H1 (cell line): ENCODE results near the gene TSKU. TPM values are rescaled to one million over a fixed set of nuclear protein-coding genes. Genes with fewer than 3 reads are reported as not detected.

Source experiments
- CTCF ChIA-PET: fragments of 300-600 bp; sonication (Branson Sonifier 250); formaldehyde crosslinking; loops from one replicate; lab custom pipeline; 2021; ENCODE audit not compliant: partially characterized antibody; lab: Charles Lee
- POLR2A ChIA-PET: fragments of 300-600 bp; sonication (Branson Sonifier 250); formaldehyde crosslinking; loops from one replicate; lab custom pipeline; 2021; ENCODE audit warnings: inconsistent platforms; ENCODE audit not compliant: partially characterized antibody; lab: Charles Lee
- DNase-seq, 2 experiments: peaks; one replicate each; pipeline versions ENCODE4 v3.0.0 to v3.0.0-alpha.2; 2010 to 2022; ENCODE audit warnings: low spot score in 2 of 2, low read depth in 1 of 2, mixed read lengths in 1 of 2
- FAIRE-seq: peaks from 2 replicates; lab custom pipeline; 2011; peaks lifted over from hg19 to GRCh38; lab: Jason Lieb, UNC
- H2AFZ ChIP-seq: 2 replicates; pipeline ENCODE4 v1.8.1; 2012; ENCODE audit warnings: low read length, inconsistent platforms
- H2AK5ac ChIP-seq: 2 replicates; pipeline ENCODE4 v1.6.1; 2013; ENCODE audit warnings: low read depth, low read length
- H2BK120ac ChIP-seq: replicated peaks from 2 replicates; pipeline ENCODE3; 2013; ENCODE audit warnings: low read depth, low read length, inconsistent platforms
- H2BK12ac ChIP-seq: 2 replicates; pipeline ENCODE4 v1.6.1; 2013; ENCODE audit warnings: low read depth, low read length
- H2BK15ac ChIP-seq: 2 replicates; pipeline ENCODE4 v1.6.1; 2013; ENCODE audit warnings: low read length
- H2BK20ac ChIP-seq: 2 replicates; pipeline ENCODE4 v1.6.1; 2013; ENCODE audit warnings: low read length
- H2BK5ac ChIP-seq: 2 replicates; pipeline ENCODE4 v1.6.1; 2013; ENCODE audit warnings: low read depth, low read length
- H3K14ac ChIP-seq: 2 replicates; pipeline ENCODE4 v1.6.1; 2013; ENCODE audit warnings: inconsistent platforms; ENCODE audit not compliant: insufficient read length
- H3K18ac ChIP-seq: 2 replicates; pipeline ENCODE4 v1.6.1; 2013; ENCODE audit warnings: low read length; ENCODE audit errors: extremely low read depth
- H3K23ac ChIP-seq: 2 replicates; pipeline ENCODE4 v1.6.1; 2013; ENCODE audit warnings: inconsistent platforms; ENCODE audit not compliant: insufficient read length
- H3K23me2 ChIP-seq: 2 replicates; pipeline ENCODE4 v1.6.1; 2013; ENCODE audit warnings: low read depth, low read length
- H3K27ac ChIP-seq: 2 replicates; pipeline ENCODE4 v1.6.1; 2011; ENCODE audit warnings: low read depth, low read length, inconsistent platforms
- H3K27me3 ChIP-seq, 4 experiments: replicated peaks in 1 of 4; 1 replicate in 1 of 4; 2 replicates in 3 of 4; pipeline versions ENCODE4 v1.6.1 to v1.8.1; 2011 to 2013; ENCODE audit warnings: low read length in 3 of 4, mild to moderate bottlenecking in 3 of 4, inconsistent platforms in 2 of 4, mixed read lengths in 2 of 4, moderate library complexity in 1 of 4; ENCODE audit not compliant: control insufficient read depth in 3 of 4, insufficient read depth in 3 of 4; ENCODE audit errors: extremely low read depth in 1 of 4
- H3K36me3 ChIP-seq, 4 experiments: 2 replicates each; pipeline versions ENCODE4 v1.6.1 to v1.8.1; 2011 to 2013; ENCODE audit warnings: mild to moderate bottlenecking in 4 of 4, low read length in 3 of 4, moderate library complexity in 2 of 4, control low read depth in 1 of 4, inconsistent platforms in 1 of 4; ENCODE audit not compliant: insufficient read depth in 4 of 4, control insufficient read depth in 2 of 4
- H3K4ac ChIP-seq: replicated peaks from 2 replicates; pipeline ENCODE3; 2013; ENCODE audit warnings: low read length, low read depth, mixed read lengths, inconsistent platforms; ENCODE audit not compliant: insufficient read length
- H3K4me1 ChIP-seq, 4 experiments: replicated peaks in 1 of 4; 1 replicate in 1 of 4; 2 replicates in 3 of 4; pipeline versions ENCODE4 v1.6.1 to v1.8.1; 2011 to 2013; ENCODE audit warnings: low read length in 3 of 4, inconsistent platforms in 2 of 4, mixed read lengths in 1 of 4; ENCODE audit not compliant: insufficient read depth in 4 of 4, control insufficient read depth in 3 of 4
- H3K4me2 ChIP-seq, 2 experiments: 2 replicates each; pipeline versions ENCODE4 v1.6.1 to v1.8.1; 2011 to 2013; ENCODE audit warnings: low read depth in 2 of 2, low read length in 2 of 2, control low read depth in 1 of 2, inconsistent platforms in 1 of 2, mild to moderate bottlenecking in 1 of 2; ENCODE audit not compliant: insufficient read depth in 1 of 2
- H3K4me3 ChIP-seq, 4 experiments: fragments of 200-600, 300-600 bp in 1 of 4; sonication (generic), shearing (Covaris generic), sonication (Bioruptor Twin) in 1 of 4; 2 replicates each; pipeline versions ENCODE4 v1.5.1 to v1.8.1; 2011 to 2016; ENCODE audit warnings: low read length in 4 of 4, low read depth in 3 of 4, control low read depth in 2 of 4, inconsistent platforms in 2 of 4, mild to moderate bottlenecking in 2 of 4, mixed read lengths in 1 of 4, moderate library complexity in 1 of 4; ENCODE audit not compliant: insufficient read depth in 2 of 4; ENCODE audit errors: extremely low read depth in 1 of 4
- H3K56ac ChIP-seq: replicated peaks from 2 replicates; pipeline ENCODE3; 2013; ENCODE audit warnings: low read depth, mild to moderate bottlenecking, mixed read lengths, low read length, inconsistent platforms; ENCODE audit not compliant: insufficient read length
- H3K79me1 ChIP-seq: 2 replicates; pipeline ENCODE4 v1.6.1; 2013; ENCODE audit warnings: low read depth, low read length, control low read depth
- H3K79me2 ChIP-seq, 2 experiments: 2 replicates each; pipeline versions ENCODE4 v1.6.1 to v1.8.1; 2012 to 2013; ENCODE audit warnings: low read length in 2 of 2, mild to moderate bottlenecking in 2 of 2, inconsistent platforms in 1 of 2; ENCODE audit not compliant: insufficient read depth in 2 of 2, control insufficient read depth in 1 of 2
- H3K9ac ChIP-seq, 4 experiments: replicated peaks in 1 of 4; 1 replicate in 1 of 4; 2 replicates in 3 of 4; pipeline versions ENCODE4 v1.6.1 to v1.8.1; 2011 to 2013; ENCODE audit warnings: low read depth in 3 of 4, low read length in 3 of 4, control low read depth in 2 of 4, mild to moderate bottlenecking in 2 of 4, moderate library complexity in 2 of 4, inconsistent platforms in 1 of 4; ENCODE audit errors: extremely low read depth in 1 of 4
- H3K9me3 ChIP-seq, 2 experiments: 2 replicates each; pipeline versions ENCODE4 v1.6.1 to v1.8.1; 2012 to 2013; ENCODE audit warnings: mild to moderate bottlenecking in 2 of 2, moderate library complexity in 2 of 2, control low read depth in 1 of 2, inconsistent platforms in 1 of 2, low read depth in 1 of 2, low read length in 1 of 2, mixed read lengths in 1 of 2; ENCODE audit not compliant: insufficient read depth in 2 of 2
- H4K20me1 ChIP-seq, 2 experiments: replicated peaks in 1 of 2; 2 replicates each; pipeline versions ENCODE3 to v1.8.1; 2011 to 2013; ENCODE audit warnings: inconsistent platforms in 2 of 2, low read length in 2 of 2, mild to moderate bottlenecking in 1 of 2; ENCODE audit not compliant: insufficient read depth in 2 of 2, control insufficient read depth in 1 of 2
- H4K5ac ChIP-seq: 2 replicates; pipeline ENCODE4 v1.6.1; 2013; ENCODE audit warnings: low read length, low read depth, mixed read lengths, inconsistent platforms; ENCODE audit not compliant: insufficient read length
- H4K8ac ChIP-seq: 2 replicates; pipeline ENCODE4 v1.8.0; 2013; ENCODE audit warnings: mild to moderate bottlenecking, moderate library complexity, low read length, inconsistent platforms; ENCODE audit not compliant: insufficient read depth; ENCODE audit errors: extremely low read depth
- H4K91ac ChIP-seq: replicated peaks from 2 replicates; pipeline ENCODE3; 2013; ENCODE audit warnings: low read length, mixed read lengths, inconsistent platforms; ENCODE audit not compliant: insufficient read length
- ASH2L ChIP-seq: fragments of 200-600, 300-600 bp; sonication (generic); IDR thresholded peaks from one replicate; pipeline ENCODE4 v1.7.1; 2017; ENCODE audit warnings: low read length
- CTBP2 ChIP-seq: IDR thresholded peaks from 2 replicates; pipeline ENCODE4 v1.7.0; 2011; ENCODE audit warnings: borderline replicate concordance, mild to moderate bottlenecking, moderate library complexity, mixed read lengths, low read length; ENCODE audit not compliant: insufficient read depth, insufficient read length
- JUND ChIP-seq: IDR thresholded peaks from 2 replicates; pipeline ENCODE4 v1.6.1; 2011; ENCODE audit warnings: mild to moderate bottlenecking, improper control_type of control experiment, low read length
- KDM1A ChIP-seq: fragments of 200-600, 300-600 bp; sonication (generic); IDR thresholded peaks from 2 replicates; pipeline ENCODE4 v1.7.1; 2016; ENCODE audit warnings: mild to moderate bottlenecking, low read length, borderline replicate concordance
- POU5F1 ChIP-seq: IDR thresholded peaks from 2 replicates; pipeline ENCODE4 v1.6.1; 2011; ENCODE audit warnings: low read depth, mild to moderate bottlenecking, low read length, moderate library complexity
- RAD21 ChIP-seq, 2 experiments: IDR thresholded peaks in 1 of 2; conservative IDR thresholded peaks in 1 of 2; 2 replicates each; pipeline ENCODE4 v1.6.1; 2011; ENCODE audit warnings: low read depth in 2 of 2, low read length in 2 of 2, improper control_type of control experiment in 1 of 2, inconsistent platforms in 1 of 2, mild to moderate bottlenecking in 1 of 2, moderate library complexity in 1 of 2
- RNF2 ChIP-seq: fragments of 200-900, 300-1000 bp; sonication (generic); IDR thresholded peaks from 2 replicates; pipeline ENCODE4 v1.7.1; 2016; ENCODE audit warnings: borderline replicate concordance, low read depth, mild to moderate bottlenecking, antibody characterized with exemption, low read length; ENCODE audit not compliant: poor library complexity, severe bottlenecking; ENCODE audit errors: missing control alignments
- SP4 ChIP-seq: IDR thresholded peaks from 2 replicates; pipeline ENCODE4 v1.6.1; 2012; ENCODE audit warnings: low read length, inconsistent platforms
- TEAD4 ChIP-seq: IDR thresholded peaks from 2 replicates; pipeline ENCODE4 v1.6.1; 2012; ENCODE audit warnings: low read depth, low read length, inconsistent platforms, mixed read lengths
- WGBS, 2 experiments: shearing (Covaris generic) in 1 of 2; methylation state at CpG; one replicate each; pipeline versions ENCODE4 v1.1.6 to v1.1.7; 2013 to 2015; ENCODE audit warnings: low lambda C conversion rate in 2 of 2, mixed read lengths in 2 of 2, inconsistent platforms in 1 of 2, low coverage in 1 of 2, missing lambda C conversion rate in 1 of 2; ENCODE audit not compliant: insufficient replicate concordance in 2 of 2, insufficient coverage in 1 of 2, insufficient read length in 1 of 2; ENCODE audit errors: extremely low coverage in 1 of 2, missing lambda C conversion rate in 1 of 2; 5-methylcytosine and 5-hydroxymethylcytosine counted together
- polyA plus RNA-seq, 7 experiments: library from polyadenylated mRNA; depleted of rRNA in 3 of 7; stranded (reverse) in 5 of 7; unstranded in 2 of 7; fragments of >200 nt in 5 of 7; fragments of 200-250 nt in 2 of 7; gene quantifications; 1 replicate in 5 of 7; 2 replicates in 1 of 7; 4 replicates in 1 of 7; pipeline versions ENCODE4 v1.2.1 to v1.2.3, GENCODE V29; 2011 to 2013; ENCODE audit warnings: missing spikeins in 2 of 7, mixed read lengths in 2 of 7
- total RNA-seq: library from RNA; stranded (reverse); fragmentation: NEBNext Ultra II Directional; extraction: Animal tissue kit (Norgen Biotek cat#: 25700); gene quantifications from 2 replicates; pipeline ENCODE4 v1.2.1, GENCODE V29; 2021
- TF ChIP-seq, protein P1 (sequence below): IDR thresholded peaks from 2 replicates; pipeline ENCODE4 v1.6.1; 2012; ENCODE audit warnings: inconsistent platforms

The TSKU gene
- total and polyA plus RNA-seq, 2 of the 8 experiments (the other 6 are each of a cell fraction or from before 2014, with no cell fraction given) = 22.8 to 28.4 TPM

DNA sequence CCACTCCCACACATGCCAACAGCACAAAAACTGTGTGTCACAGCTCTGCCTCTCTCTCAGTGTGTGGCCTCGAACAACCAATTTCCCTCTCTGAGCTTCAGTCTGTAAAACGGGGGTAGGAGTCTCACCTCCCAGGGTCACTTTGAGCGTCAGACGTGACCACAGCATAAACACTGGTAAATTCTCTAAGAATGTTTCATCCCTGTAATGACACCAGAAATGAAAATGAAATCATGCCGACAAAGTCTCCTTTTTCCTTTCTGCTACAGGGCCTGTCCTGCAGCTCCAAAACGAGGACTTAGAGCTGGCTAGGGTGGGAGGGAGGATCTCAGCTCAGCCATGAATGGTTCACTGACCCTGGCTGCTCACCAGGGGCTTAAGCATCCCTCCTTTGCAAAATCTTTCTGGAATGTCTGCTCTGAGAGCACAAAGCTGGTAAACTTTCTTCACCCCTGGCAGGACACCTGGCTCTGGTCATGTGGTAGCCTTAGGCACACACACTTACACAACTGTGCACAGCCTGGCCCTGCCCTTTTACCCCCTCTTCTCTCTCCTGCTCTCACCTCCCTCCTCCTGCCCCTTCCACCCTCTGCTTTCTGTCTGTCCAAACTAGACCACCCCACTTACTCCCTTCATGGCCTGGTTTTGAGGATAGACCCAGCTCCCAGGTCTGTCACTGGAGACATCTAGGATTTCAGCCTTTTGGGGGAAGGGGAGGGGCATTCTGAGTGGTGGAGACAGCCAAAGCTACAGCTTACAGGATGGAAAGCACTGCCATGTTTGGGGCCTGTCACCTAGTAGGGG is 12.3 kb upstream of the TSKU start:
- H3K9ac ChIP-seq = no peak overlapping the region; a peak in 1 of 7 replicates
- no peaks in the 10 kb centered on the region for H3K36me3 ChIP-seq
- CTCF ChIA-PET = interaction anchor here (0.5 to 2.4 kb wide), 10 partner anchors 12 to 199 kb away, joined by 3 to 7 read pairs (median 4); partner anchors contain the start of gene TSKU
- no peaks in the 10 kb centered on the region for H3K27me3 ChIP-seq
- H3K4me3 ChIP-seq = no peak overlapping the region
- POLR2A ChIA-PET = interaction anchor here (1.0 to 2.6 kb wide), 5 partner anchors 10 to 15 kb away, joined by 3 to 23 read pairs (median 4); partner anchors contain the start of gene TSKU
- no peaks in the 10 kb centered on the region for H4K20me1 ChIP-seq
- peak overlapping the region; percentile 64; the same call in 1 of the 2 replicates for H2BK20ac ChIP-seq
- 71% methylated on average over 6 of the region's 6 CpGs; no CpG with 5 or more reads in 1 of the 2 experiments for WGBS, 2 experiments
- H3K14ac ChIP-seq = no peak overlapping the region
- no peak overlapping the region for H3K56ac ChIP-seq
- no peak overlapping the region for H3K4ac ChIP-seq
- no peak overlapping the region for H3K23ac ChIP-seq
- FAIRE-seq (no peak), DNase-seq (no peak)
- no peaks in the 10 kb centered on the region for H3K23me2 ChIP-seq
- peaks cover 6 to 28% (median 19%) of the 10 kb centered on the region in 4 experiments for H3K4me1 ChIP-seq
- no peak overlapping the region for H2AFZ ChIP-seq
- no peak overlapping the region for H3K4me2 ChIP-seq
- H2BK5ac ChIP-seq = peak overlapping the region; percentile 82; the same call in 1 of the 2 replicates
- peak overlapping the region; percentile 75 for H4K91ac ChIP-seq
- peak overlapping the region; percentile 44 for H3K18ac ChIP-seq
- no peak overlapping the region for H3K27ac ChIP-seq
- H2AK5ac ChIP-seq = 0 out of 2 replicates have a peak overlapping the region, but pooled peaks have one; percentile 94
- H3K79me2 ChIP-seq = no peaks in the 10 kb centered on the region
- no peaks in the 10 kb centered on the region for H3K79me1 ChIP-seq
- no peak overlapping the region for H4K8ac ChIP-seq
- peaks cover 0 to 3% of the 10 kb centered on the region in 2 experiments; a peak in 3 of 4 replicates for H3K9me3 ChIP-seq
- H4K5ac ChIP-seq = no peak overlapping the region
- peak overlapping the region; percentile 93; the same call in 1 of the 2 replicates for H2BK15ac ChIP-seq
- peak overlapping the region; percentile 93; the same call in 1 of the 2 replicates for H2BK12ac ChIP-seq
- H2BK120ac ChIP-seq = peak overlapping the region; percentile 36
- TF ChIP-seq RNF2 (no peak), RAD21 (IDR thresholded peaks at IDR 0.05 in 1 of 2, conservative IDR thresholded peaks at IDR 0.05 in 1 of 2; ENCODE audit: low read depth in 2 of 2, low read length in 2 of 2) (no peak), ASH2L (peak; percentile 37), JUND (no peak), SP4 (no peak), POU5F1 (no peak), TEAD4 (0 out of 2 replicates have a peak, but pooled peaks have one; percentile 14), KDM1A (no peak), CTBP2 (no peak)
- TF ChIP-seq, protein P1, sequence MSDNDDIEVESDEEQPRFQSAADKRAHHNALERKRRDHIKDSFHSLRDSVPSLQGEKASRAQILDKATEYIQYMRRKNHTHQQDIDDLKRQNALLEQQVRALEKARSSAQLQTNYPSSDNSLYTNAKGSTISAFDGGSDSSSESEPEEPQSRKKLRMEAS = 0 out of 2 replicates have a peak, but pooled peaks have one; percentile 17
